Fibroblast of pulmonary artery (primary cell): Measurements from ENCODE around the gene ADD3.

ENCODE experiments used
- DNase-seq: peaks from one replicate; pipeline ENCODE4 v3.0.0-alpha.2; 2010; ENCODE audit warnings: low read depth
- H3K4me3 ChIP-seq: replicated peaks from 2 replicates; pipeline ENCODE4 v1.5.1; 2011; ENCODE audit warnings: low read depth, mild to moderate bottlenecking, control low read depth, low read length, moderate library complexity
- TF ChIP-seq, protein P1 (sequence below): IDR thresholded peaks from 2 replicates; pipeline ENCODE4 v1.5.1; 2011; ENCODE audit warnings: mild to moderate bottlenecking, control low read depth, low read length, inconsistent platforms; ENCODE audit errors: missing control alignments

ADD3 gene

DNA sequence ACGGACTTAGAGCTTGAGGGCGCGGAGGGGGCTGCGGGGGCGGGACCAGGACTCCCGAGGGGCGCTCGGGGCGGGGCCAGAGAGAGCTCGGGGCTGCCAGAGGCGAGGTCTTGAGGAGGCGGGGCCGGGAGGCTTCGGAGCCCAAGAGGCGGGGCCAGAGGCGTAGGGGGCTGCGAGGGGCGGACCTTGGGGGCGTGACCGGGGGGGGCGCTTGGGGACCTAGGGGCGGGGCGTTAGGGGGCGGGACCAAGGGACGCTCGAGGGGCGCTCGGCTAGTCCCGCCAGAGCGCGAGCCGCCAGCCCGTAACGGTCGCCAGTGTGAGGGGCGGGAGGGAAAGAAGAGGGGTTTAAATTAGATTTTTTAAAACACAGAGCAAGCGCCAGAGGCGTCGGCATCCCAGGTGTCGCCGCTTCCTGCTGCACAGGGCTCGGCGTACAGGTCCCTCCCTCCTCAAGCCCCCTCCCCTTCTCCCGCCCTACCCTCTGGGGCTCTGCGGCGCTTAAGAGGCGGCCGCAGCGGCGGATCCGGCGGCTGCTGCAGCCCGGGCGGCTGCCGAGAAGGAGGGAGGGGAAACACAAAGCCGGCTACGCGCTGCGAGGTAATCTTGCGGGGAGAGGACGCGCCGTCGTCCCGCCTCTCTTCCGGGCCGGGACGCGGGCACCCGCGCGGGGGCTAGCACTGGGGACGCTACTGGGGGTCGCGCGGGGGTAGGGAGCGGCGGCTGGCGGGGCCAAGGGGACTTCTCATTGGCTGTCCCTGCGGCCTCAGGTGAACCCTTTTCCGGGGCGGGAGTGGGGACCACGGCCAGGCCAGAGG, at the start of gene ADD3:
TSS of gene ADD3 (plus strand) at position 284 of the 817 bp plus-strand sequence. CDS start 92,670 bp downstream, outside the sequence.
- peak within 1 kb of the TSS; percentile 98 for H3K4me3 ChIP-seq
- peak; percentile 95 for DNase-seq
- TF ChIP-seq, protein P1, sequence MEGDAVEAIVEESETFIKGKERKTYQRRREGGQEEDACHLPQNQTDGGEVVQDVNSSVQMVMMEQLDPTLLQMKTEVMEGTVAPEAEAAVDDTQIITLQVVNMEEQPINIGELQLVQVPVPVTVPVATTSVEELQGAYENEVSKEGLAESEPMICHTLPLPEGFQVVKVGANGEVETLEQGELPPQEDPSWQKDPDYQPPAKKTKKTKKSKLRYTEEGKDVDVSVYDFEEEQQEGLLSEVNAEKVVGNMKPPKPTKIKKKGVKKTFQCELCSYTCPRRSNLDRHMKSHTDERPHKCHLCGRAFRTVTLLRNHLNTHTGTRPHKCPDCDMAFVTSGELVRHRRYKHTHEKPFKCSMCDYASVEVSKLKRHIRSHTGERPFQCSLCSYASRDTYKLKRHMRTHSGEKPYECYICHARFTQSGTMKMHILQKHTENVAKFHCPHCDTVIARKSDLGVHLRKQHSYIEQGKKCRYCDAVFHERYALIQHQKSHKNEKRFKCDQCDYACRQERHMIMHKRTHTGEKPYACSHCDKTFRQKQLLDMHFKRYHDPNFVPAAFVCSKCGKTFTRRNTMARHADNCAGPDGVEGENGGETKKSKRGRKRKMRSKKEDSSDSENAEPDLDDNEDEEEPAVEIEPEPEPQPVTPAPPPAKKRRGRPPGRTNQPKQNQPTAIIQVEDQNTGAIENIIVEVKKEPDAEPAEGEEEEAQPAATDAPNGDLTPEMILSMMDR = no peak

- DNase-seq = no peak
- TF ChIP-seq, protein P1 = no peak
These were observed 49.7 kb upstream of the ADD3 start for GRCh38 chr10:109958059-109958458.

DNA sequence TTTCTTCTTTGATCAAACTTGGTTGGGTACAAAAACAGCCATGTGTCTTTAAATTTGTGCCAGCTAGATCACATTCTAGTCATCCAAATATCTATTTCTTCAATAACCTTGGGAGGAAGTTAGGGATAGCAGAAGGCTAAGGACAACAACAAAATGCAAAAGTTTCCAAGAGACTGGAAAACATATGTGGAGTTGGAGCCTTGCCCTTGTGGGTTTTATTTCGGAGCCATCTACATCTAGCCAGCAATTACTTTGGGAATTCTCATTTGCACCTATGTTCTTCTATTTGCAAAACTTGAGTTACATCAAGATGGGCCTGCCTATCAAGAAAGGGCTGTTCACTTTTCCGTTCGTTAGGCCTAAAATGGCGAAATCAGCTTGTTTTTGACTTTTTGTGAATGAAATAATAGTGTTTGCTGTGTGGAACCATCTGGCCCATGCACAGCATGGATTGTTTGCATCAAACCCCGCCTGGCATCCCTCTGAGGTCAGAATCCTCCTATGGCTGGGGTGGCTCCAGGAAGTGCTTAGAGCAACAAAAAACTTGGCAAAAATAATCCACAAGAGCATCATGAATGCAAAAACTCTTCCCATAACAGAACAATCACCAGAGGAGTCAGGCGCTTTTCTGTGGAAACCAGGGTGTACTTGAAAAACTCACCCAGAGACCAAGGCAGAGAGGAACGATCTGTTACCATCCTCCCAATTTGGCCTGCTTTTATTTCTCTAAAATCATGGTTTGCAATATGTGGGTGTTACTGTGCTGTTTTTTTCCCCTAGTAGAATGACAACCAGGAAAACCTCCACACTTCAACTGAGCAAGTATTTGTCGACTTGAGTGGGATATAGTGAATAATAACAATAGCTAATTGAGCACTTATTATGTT, 48.3 kb upstream of the ADD3 start:
- no peak for DNase-seq
- no peak overlapping the region for H3K4me3 ChIP-seq
- TF ChIP-seq, protein P1 = no peak

More at GRCh38 chr10:109958059-109958458, 49.7 kb upstream of the ADD3 start:
- no peak overlapping the region for H3K4me3 ChIP-seq

- TF ChIP-seq, protein P1 = no peak
- no peak for DNase-seq
- no peak overlapping the region for H3K4me3 ChIP-seq
These were observed 47.1 kb upstream of the ADD3 start for GRCh38 chr10:109960682-109961081.

DNA sequence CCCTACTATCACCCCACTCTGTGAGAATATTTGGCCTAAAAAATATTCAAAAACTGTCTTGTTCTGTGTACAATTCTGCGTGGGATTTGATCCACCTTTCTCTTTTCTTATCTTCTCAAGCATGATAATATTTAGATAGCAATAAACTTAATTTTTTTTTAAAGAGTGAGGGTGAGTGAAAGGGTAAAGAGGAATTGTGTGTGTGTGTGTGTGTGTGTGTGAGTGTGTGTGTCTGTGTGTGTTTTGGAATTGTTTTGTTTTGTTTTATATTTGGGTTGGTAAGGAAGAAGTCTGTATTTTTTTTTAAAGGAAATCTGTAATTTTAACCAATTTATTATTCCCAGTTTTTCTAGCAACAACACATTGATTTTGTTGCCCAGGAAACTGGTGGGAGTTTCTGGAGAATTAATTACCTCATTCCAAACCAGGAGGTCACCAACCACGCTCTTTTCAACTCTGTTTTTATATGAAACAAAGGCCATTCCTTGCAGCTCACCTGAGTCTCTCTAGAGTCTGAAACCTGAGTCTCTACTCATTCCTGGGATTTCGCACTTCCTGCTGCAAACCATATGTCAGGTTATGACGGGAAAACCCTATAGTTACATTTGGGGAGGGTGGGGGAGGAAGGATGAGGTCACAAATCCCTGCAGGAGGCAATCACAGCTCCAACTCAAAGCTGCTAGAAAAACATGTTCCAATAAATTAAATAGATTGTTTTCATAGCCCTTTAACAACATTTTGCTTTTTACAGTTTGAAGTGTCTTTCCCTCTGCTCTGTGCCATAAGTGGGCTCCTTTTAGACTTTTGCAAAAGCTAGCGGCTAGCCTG, 46.4 kb upstream of the ADD3 start:
- TF ChIP-seq, protein P1 = no peak
- no peak overlapping the region for H3K4me3 ChIP-seq
- peak; percentile 63 for DNase-seq

GRCh38 chr10:109962247-109962646, 45.5 kb upstream of the ADD3 start:
- no peak overlapping the region for H3K4me3 ChIP-seq
- TF ChIP-seq, protein P1 = no peak
- DNase-seq = no peak
